Prostate gland (tissue), 2 donors: Measurements from ENCODE around the gene TRAFD1.

ENCODE experiments used
- POLR2A ChIP-seq: fragments of 450-650 bp; IDR thresholded peaks from one replicate; pipeline ENCODE4 v1.6.1; 2016; ENCODE audit warnings: antibody characterized with exemption, mild to moderate bottlenecking
- POLR2AphosphoS5 ChIP-seq: sonication (generic); formaldehyde crosslinking; IDR thresholded peaks from one replicate; pipeline ENCODE4 v1.6.1; 2017; ENCODE audit warnings: antibody characterized with exemption
- TF ChIP-seq, protein P1 (sequence below), 4 experiments: fragments of 200-600 bp in 2 of 4; fragments of 450-650 bp in 2 of 4; sonication (generic) in 2 of 4; IDR thresholded peaks; 1 replicate in 3 of 4; 2 replicates in 1 of 4; pipeline ENCODE4 v1.5.1; 2016 to 2019; ENCODE audit warnings: antibody characterized with exemption in 4 of 4, mild to moderate bottlenecking in 2 of 4, moderate library complexity in 2 of 4

DNA sequence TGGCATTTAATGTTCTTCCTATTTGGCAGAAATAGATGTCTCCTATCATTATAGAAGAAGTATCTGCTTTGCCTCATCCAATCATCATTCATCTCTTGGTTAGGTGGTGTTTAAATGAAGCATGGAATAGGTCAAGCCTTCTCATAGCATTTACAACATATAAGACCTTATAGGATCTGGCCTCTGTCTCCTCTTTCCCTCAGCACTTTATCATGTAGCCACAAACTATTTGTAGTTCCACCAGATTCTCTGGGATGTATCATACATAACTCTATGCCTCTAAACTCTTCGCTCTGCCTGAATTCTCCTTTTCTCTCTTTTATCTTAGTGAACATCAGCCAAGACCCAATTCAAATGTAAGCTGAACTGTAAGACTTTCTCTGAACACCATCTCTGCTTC lies 37.5 kb upstream of the TRAFD1 start:
- TF ChIP-seq POLR2A = no peak
- TF ChIP-seq, protein P1, sequence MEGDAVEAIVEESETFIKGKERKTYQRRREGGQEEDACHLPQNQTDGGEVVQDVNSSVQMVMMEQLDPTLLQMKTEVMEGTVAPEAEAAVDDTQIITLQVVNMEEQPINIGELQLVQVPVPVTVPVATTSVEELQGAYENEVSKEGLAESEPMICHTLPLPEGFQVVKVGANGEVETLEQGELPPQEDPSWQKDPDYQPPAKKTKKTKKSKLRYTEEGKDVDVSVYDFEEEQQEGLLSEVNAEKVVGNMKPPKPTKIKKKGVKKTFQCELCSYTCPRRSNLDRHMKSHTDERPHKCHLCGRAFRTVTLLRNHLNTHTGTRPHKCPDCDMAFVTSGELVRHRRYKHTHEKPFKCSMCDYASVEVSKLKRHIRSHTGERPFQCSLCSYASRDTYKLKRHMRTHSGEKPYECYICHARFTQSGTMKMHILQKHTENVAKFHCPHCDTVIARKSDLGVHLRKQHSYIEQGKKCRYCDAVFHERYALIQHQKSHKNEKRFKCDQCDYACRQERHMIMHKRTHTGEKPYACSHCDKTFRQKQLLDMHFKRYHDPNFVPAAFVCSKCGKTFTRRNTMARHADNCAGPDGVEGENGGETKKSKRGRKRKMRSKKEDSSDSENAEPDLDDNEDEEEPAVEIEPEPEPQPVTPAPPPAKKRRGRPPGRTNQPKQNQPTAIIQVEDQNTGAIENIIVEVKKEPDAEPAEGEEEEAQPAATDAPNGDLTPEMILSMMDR (IDR thresholded peaks at IDR 0.05) = no peak
- TF ChIP-seq POLR2AphosphoS5 = no peak
